ENCODE data around the gene CCDC43. TPM values are rescaled to one million over a fixed set of nuclear protein-coding genes. Genes with fewer than 3 reads are reported as not detected.

CCDC43 gene
- total RNA-seq, 3 donors from 2014 or later, result 31.2 to 32.0 (median 31.7) TPM

DNA sequence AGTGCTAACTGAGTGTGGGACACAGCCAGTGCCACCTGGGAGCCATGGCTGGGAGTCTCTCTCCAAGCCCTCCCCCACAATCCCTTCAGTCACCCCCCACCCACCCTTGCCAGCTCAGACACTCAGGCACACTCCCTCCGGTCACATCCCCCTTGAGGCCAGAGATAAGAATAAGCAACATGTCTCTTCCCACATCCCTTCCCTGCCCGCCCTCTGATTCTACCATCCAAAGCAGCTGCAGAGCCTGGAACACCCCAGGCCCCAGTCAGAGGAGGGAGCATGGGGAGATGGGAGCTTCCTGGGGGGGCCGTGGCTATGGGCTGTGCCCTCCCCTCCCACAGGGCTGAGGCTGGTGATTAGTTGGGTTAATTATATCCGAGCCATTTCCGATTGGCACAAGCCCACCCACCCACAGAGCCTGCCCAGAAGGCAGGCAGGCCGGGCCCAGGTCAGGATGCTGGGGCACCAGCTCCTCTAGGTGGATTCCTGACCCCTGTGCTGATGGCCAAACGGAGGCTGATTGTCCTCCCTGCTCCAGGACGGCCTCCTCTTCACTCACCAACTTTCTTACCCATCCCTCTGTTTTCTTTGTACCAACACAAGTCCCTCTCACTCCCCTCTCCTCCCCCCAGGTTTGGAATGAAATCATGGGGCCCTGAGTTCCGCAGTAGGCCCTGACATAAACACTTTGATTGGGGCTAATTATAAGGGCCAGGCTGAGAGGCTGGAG is 61.9 kb downstream of the CCDC43 start:
- ATAC-seq (no peak), DNase-seq (no peak)
- no peaks in the 10 kb centered on the region for H3K9me3 Mint-ChIP-seq
- H3K4me3 Mint-ChIP-seq, result no peak overlapping the region
- H3K27me3 Mint-ChIP-seq (ENCODE audit: low read depth), result peaks cover 26% of the 10 kb centered on the region
- H3K36me3 Mint-ChIP-seq (ENCODE audit: insufficient read depth), result no peaks in the 10 kb centered on the region
- H3K4me1 Mint-ChIP-seq (ENCODE audit: low read depth), result no peaks in the 10 kb centered on the region

Other genes starting within 250 kb of the CCDC43 start
- gene GPATCH8, start 186.4 kb downstream of the CCDC43 start, total RNA-seq, result 10 to 100 TPM; 38.2 to 43.3 (median 41.9) TPM
- gene FZD2, start 132.3 kb downstream of the CCDC43 start, total RNA-seq, result under 1 TPM in 1 of 3 donors, not detected in 2; 0.08 TPM
- gene MEIOC, start 33.3 kb downstream of the CCDC43 start, total RNA-seq, result under 1 TPM; 0.14 to 0.37 (median 0.35) TPM
- 1 to 10 TPM; 6.4 to 9.7 (median 9.1) TPM for gene DBF4B, start 18.9 kb upstream of the CCDC43 start, total RNA-seq
- under 1 TPM; 0.38 to 0.50 (median 0.41) TPM for gene ADAM11, start 69.2 kb upstream of the CCDC43 start, total RNA-seq
- 1 to 10 TPM; 3.0 to 4.6 (median 3.8) TPM for gene GJC1, start 140.5 kb upstream of the CCDC43 start, total RNA-seq
- not detected for gene HIGD1B, start 158.1 kb upstream of the CCDC43 start, total RNA-seq
- gene EFTUD2, start 209.7 kb upstream of the CCDC43 start, total RNA-seq, result 100 to 1,000 TPM; 257 to 303 (median 269) TPM
- not detected for gene GFAP, start 225.7 kb upstream of the CCDC43 start, total RNA-seq

Data from activated T-cell treated with anti-CD3 and anti-CD28 coated beads, Interleukin-2, amount 50 U/mL, for 4 hours (primary cell).